Fibroblast of pulmonary artery (primary cell): ENCODE measurements around the gene SDCCAG8.

Source experiments
- DNase-seq: peaks from one replicate; pipeline ENCODE4 v3.0.0-alpha.2; 2010; ENCODE audit warnings: low read depth
- H3K4me3 ChIP-seq: replicated peaks from 2 replicates; pipeline ENCODE4 v1.5.1; 2011; ENCODE audit warnings: low read depth, mild to moderate bottlenecking, control low read depth, low read length, moderate library complexity
- CTCF ChIP-seq: IDR thresholded peaks from 2 replicates; pipeline ENCODE4 v1.5.1; 2011; ENCODE audit warnings: mild to moderate bottlenecking, control low read depth, low read length, inconsistent platforms; ENCODE audit errors: missing control alignments

Gene SDCCAG8

GRCh38 chr1:243312952-243313634 is 57.3 kb downstream of the SDCCAG8 start:
- no peak for DNase-seq
- H3K4me3 ChIP-seq, result no peak overlapping the region
- no peak for TF ChIP-seq CTCF

DNA sequence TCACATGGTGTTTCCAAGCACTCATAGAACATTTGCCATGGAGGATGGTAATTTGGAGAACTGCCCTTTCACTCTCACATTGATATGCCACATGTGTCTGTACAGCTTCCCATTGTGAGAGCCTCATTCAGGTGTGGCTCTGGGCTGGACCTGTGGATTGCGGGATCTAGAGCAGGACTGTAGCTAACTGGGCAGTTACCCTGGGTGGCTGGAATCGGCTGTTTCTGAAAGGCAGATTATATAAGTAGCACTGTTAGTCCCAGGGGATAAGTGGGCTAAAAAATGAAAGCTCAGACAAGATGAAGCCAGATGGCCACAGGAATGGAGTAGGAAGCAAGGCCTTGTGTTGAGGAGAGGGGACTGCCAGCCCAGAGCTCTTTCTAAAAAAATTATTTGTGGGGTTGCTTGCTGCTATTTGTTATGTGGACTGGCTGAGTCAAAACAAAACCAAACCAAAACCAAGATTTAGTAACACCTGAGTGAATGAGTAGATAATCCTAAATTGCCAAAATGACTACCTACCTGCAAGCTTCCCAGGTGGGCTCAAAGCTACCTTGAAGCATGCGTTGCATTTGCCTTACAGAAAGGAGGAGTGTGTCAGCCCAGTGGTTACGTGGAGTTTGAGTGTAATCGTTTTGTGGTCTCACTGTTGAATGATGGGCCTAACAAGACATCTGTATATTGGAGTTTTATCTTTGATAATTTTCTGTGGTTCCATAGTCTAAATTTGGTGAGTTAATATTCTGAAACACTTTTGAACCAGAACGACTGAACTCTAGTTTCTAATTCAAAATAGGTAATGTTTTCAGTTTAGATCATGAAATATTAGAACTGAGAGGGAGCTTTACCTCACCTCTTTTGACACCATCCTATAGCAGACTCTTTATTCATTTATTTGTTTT is 58.0 kb downstream of the SDCCAG8 start:
- TF ChIP-seq CTCF, result no peak
- no peak for DNase-seq
- H3K4me3 ChIP-seq, result no peak overlapping the region

- no peak overlapping the region for H3K4me3 ChIP-seq
- no peak for DNase-seq
- no peak for TF ChIP-seq CTCF
Measured at GRCh38 chr1:243315455-243315854, 59.6 kb downstream of the SDCCAG8 start.

DNA sequence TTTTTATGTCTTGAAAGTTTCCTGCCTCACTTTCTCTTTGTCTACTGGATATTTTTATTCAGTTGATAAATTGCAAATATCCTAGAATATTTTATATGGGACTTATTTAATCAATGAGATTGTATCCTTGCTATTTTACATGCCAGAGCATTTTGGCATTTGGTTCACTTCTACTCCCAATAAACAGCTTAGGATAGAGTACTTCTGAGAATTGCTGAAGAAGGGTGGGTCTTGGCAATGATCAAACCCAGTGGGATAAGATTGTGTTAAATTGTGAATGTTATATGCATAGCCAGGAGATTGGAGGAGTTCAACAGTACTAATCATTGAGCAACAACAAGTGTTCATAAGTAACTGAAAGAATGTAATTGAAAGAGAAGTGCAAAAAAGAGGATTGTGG is 60.1 kb downstream of the SDCCAG8 start:
- DNase-seq, result peak; percentile 17
- no peak for TF ChIP-seq CTCF
- H3K4me3 ChIP-seq, result no peak overlapping the region

- no peak for DNase-seq
- TF ChIP-seq CTCF, result no peak
- H3K4me3 ChIP-seq, result no peak overlapping the region
Measured at GRCh38 chr1:243316366-243316989, 60.6 kb downstream of the SDCCAG8 start.

DNA sequence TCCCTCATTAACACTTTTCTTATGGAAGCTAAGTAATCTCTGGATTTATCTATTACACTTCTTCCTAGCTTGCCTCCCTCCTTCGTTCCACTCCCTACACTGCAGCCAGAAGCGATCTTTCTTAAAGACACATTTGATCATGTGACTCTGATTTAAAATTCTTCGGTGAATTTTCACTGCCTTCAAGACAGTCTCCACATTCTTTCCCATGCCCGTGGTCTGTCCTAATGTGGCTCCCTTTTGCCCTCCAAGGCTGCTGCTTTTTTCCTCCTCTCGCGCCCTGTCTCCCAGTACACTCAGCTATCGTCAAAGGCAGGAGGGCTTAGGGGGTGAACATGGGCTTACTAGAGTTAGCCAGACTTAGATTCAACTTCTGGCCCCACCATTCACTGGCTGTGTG is 64.4 kb downstream of the SDCCAG8 start:
- DNase-seq, result peak; percentile 13
- H3K4me3 ChIP-seq, result no peak overlapping the region
- no peak for TF ChIP-seq CTCF
